ENCODE results near the gene P2RY8.

DNA sequence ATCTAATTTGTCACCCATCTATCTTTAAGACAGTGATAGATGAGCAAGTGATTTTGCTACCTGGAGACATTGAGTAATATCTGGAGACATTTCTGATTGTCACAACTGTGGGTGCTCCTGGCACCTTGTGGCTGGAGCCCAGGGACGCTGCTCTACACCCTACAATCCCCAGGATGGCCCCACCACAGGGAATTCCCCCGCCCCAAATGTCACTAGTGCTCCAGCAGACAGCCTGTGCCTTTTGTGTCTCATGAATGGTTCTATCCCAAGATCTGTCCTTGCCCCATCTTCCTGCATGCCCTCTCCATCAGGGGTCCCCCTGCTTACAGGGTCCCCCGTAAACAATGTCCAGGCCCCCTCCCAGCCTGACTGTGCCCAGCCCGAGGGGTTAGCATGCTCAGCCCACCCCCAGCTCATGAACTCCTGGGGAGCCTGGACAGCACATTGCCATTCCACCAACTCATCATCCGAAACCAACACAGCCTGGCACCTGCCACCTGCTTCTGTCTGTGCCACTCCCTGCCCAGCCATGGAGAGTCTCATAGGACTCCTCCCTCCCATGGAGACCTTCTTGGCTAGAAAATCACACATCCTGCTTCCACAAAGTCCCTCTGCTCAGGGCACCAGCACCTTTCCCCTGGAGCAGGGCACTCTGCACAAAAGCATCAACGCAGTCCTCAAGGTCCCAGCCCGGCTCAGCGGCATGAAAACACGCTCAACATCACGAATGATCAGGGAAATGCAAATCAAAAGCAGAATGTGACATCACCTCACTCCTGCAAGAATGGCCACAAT is 5.7 kb downstream of the P2RY8 start:
- no peak for TF ChIP-seq POLR2A (IDR thresholded peaks at IDR 0.05)
- TF ChIP-seq, protein P1, sequence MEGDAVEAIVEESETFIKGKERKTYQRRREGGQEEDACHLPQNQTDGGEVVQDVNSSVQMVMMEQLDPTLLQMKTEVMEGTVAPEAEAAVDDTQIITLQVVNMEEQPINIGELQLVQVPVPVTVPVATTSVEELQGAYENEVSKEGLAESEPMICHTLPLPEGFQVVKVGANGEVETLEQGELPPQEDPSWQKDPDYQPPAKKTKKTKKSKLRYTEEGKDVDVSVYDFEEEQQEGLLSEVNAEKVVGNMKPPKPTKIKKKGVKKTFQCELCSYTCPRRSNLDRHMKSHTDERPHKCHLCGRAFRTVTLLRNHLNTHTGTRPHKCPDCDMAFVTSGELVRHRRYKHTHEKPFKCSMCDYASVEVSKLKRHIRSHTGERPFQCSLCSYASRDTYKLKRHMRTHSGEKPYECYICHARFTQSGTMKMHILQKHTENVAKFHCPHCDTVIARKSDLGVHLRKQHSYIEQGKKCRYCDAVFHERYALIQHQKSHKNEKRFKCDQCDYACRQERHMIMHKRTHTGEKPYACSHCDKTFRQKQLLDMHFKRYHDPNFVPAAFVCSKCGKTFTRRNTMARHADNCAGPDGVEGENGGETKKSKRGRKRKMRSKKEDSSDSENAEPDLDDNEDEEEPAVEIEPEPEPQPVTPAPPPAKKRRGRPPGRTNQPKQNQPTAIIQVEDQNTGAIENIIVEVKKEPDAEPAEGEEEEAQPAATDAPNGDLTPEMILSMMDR (IDR thresholded peaks at IDR 0.05) = no peak

All from gastroesophageal sphincter (tissue), 3 donors.